HEK293 (cell line): ENCODE results near the gene MAST2.

ENCODE experiments used
- CTCF ChIA-PET: fragments of 350-600 bp; formaldehyde crosslinking; extraction: SDS; loops from one replicate; lab custom pipeline; 2021; ENCODE audit warnings: antibody characterized with exemption; lab: Yijun Ruan, JAX
- POLR2A ChIA-PET: fragments of 300-600 bp; formaldehyde crosslinking; extraction: SDS; loops from one replicate; lab custom pipeline; 2020; ENCODE audit warnings: antibody characterized with exemption, inconsistent platforms; lab: Yijun Ruan, JAX
- H3K27ac ChIP-seq: fragments of 200-500 bp; sonication (Bioruptor generic); 2 replicates; pipeline ENCODE4 v1.5.1; 2014; ENCODE audit warnings: low read depth, low read length, control low read depth, inconsistent platforms; ENCODE audit errors: extremely low read depth
- H3K36me3 ChIP-seq, 2 experiments: fragments of 200-500 bp in 1 of 2; sonication (Bioruptor generic) in 1 of 2; 1 replicate in 1 of 2; 2 replicates in 1 of 2; pipeline ENCODE4 v1.5.1; 2014 to 2017; ENCODE audit warnings: inconsistent platforms in 2 of 2, low read length in 2 of 2; ENCODE audit not compliant: control insufficient read depth in 2 of 2, insufficient read depth in 1 of 2
- H3K4me1 ChIP-seq: fragments of 200-500 bp; sonication (Bioruptor generic); 2 replicates; pipeline ENCODE4 v1.5.1; 2014; ENCODE audit warnings: mild to moderate bottlenecking, low read length, inconsistent platforms; ENCODE audit not compliant: control insufficient read depth, insufficient read depth
- H3K4me3 ChIP-seq: 2 replicates; pipeline ENCODE4 v1.5.1; 2011; ENCODE audit warnings: low read depth, mild to moderate bottlenecking, control low read depth, low read length, moderate library complexity
- H3K9me3 ChIP-seq: fragments of 200-500 bp; sonication (Bioruptor generic); 2 replicates; pipeline ENCODE4 v1.5.1; 2014; ENCODE audit warnings: low read depth, low read length, inconsistent platforms; ENCODE audit not compliant: control insufficient read depth, insufficient read depth
- BCL11A ChIP-seq: fragments of 450-650 bp; formaldehyde crosslinking; IDR thresholded peaks from 2 replicates; pipeline ENCODE4 v1.5.1; 2016; ENCODE audit warnings: low read depth, missing biosample characterization, missing genetic modification characterization
- IKZF3 ChIP-seq: fragments of 450-650 bp; IDR thresholded peaks from 2 replicates; pipeline ENCODE4 v1.5.0; 2018; ENCODE audit warnings: missing biosample characterization, mild to moderate bottlenecking, missing genetic modification characterization, moderate library complexity
- KLF9 ChIP-seq: fragments of 450-650 bp; formaldehyde crosslinking; IDR thresholded peaks from 2 replicates; pipeline ENCODE4 v1.5.1; 2016; ENCODE audit warnings: missing biosample characterization, missing genetic modification characterization, low read depth
- MZF1 ChIP-seq: fragments of 450-650 bp; formaldehyde crosslinking; IDR thresholded peaks from 2 replicates; pipeline ENCODE4 v1.5.1; 2017; ENCODE audit warnings: missing biosample characterization, missing genetic modification characterization, borderline replicate concordance
- OSR2 ChIP-seq: fragments of 450-650 bp; formaldehyde crosslinking; IDR thresholded peaks from 2 replicates; pipeline ENCODE4 v1.5.1; 2016; ENCODE audit warnings: missing biosample characterization, missing genetic modification characterization
- SCRT2 ChIP-seq: fragments of 450-650 bp; formaldehyde crosslinking; IDR thresholded peaks from 2 replicates; pipeline ENCODE4 v1.5.1; 2016; ENCODE audit warnings: missing biosample characterization, missing genetic modification characterization
- ZBTB11 ChIP-seq: fragments of 450-650 bp; formaldehyde crosslinking; conservative IDR thresholded peaks from 2 replicates; pipeline ENCODE4 v1.5.1; 2016; ENCODE audit warnings: low read depth, missing biosample characterization, missing genetic modification characterization
- ZFP41 ChIP-seq: fragments of 450-650 bp; formaldehyde crosslinking; IDR thresholded peaks from 2 replicates; pipeline ENCODE4 v1.5.1; 2016; ENCODE audit warnings: missing biosample characterization, missing genetic modification characterization, borderline replicate concordance
- ZNF112 ChIP-seq: fragments of 450-650 bp; formaldehyde crosslinking; IDR thresholded peaks from 2 replicates; pipeline ENCODE4 v1.5.0; 2017; ENCODE audit warnings: missing biosample characterization, missing genetic modification characterization
- ZNF132 ChIP-seq: fragments of 450-650 bp; formaldehyde crosslinking; IDR thresholded peaks from 2 replicates; pipeline ENCODE4 v1.5.1; 2017; ENCODE audit warnings: missing biosample characterization, missing genetic modification characterization, borderline replicate concordance
- ZNF202 ChIP-seq: fragments of 450-650 bp; formaldehyde crosslinking; IDR thresholded peaks from 2 replicates; pipeline ENCODE4 v1.5.1; 2016; ENCODE audit warnings: missing biosample characterization, missing genetic modification characterization, borderline replicate concordance
- ZNF366 ChIP-seq: fragments of 450-650 bp; formaldehyde crosslinking; conservative IDR thresholded peaks from 2 replicates; pipeline ENCODE4 v1.5.1; 2016; ENCODE audit warnings: missing biosample characterization, missing genetic modification characterization
- ZNF416 ChIP-seq: fragments of 450-650 bp; formaldehyde crosslinking; IDR thresholded peaks from 2 replicates; pipeline ENCODE4 v1.5.1; 2016; ENCODE audit warnings: missing biosample characterization, missing genetic modification characterization
- ZNF433 ChIP-seq: fragments of 450-650 bp; formaldehyde crosslinking; IDR thresholded peaks from 2 replicates; pipeline ENCODE4 v1.5.1; 2016; ENCODE audit warnings: missing biosample characterization, missing genetic modification characterization, low read depth
- ZNF501 ChIP-seq: fragments of 450-650 bp; formaldehyde crosslinking; IDR thresholded peaks from 2 replicates; pipeline ENCODE4 v1.5.1; 2016; ENCODE audit warnings: missing biosample characterization, missing genetic modification characterization
- ZNF580 ChIP-seq: fragments of 450-650 bp; formaldehyde crosslinking; IDR thresholded peaks from 2 replicates; pipeline ENCODE4 v1.5.1; 2016; ENCODE audit warnings: missing biosample characterization, missing genetic modification characterization
- ZNF585B ChIP-seq: fragments of 450-650 bp; formaldehyde crosslinking; IDR thresholded peaks from 2 replicates; pipeline ENCODE4 v1.5.1; 2016; ENCODE audit warnings: missing biosample characterization, missing genetic modification characterization
- ZNF701 ChIP-seq: fragments of 450-650 bp; formaldehyde crosslinking; IDR thresholded peaks from 2 replicates; pipeline ENCODE4 v1.5.1; 2016; ENCODE audit warnings: missing biosample characterization, missing genetic modification characterization
- ZNF76 ChIP-seq: fragments of 450-650 bp; formaldehyde crosslinking; IDR thresholded peaks from 2 replicates; pipeline ENCODE4; 2016; ENCODE audit warnings: low read depth, missing biosample characterization, missing genetic modification characterization, borderline replicate concordance
- TF ChIP-seq, protein P1 (sequence below): fragments of 450-650 bp; formaldehyde crosslinking; IDR thresholded peaks from 2 replicates; pipeline ENCODE4; 2016; ENCODE audit warnings: missing biosample characterization, missing genetic modification characterization

Gene MAST2

DNA sequence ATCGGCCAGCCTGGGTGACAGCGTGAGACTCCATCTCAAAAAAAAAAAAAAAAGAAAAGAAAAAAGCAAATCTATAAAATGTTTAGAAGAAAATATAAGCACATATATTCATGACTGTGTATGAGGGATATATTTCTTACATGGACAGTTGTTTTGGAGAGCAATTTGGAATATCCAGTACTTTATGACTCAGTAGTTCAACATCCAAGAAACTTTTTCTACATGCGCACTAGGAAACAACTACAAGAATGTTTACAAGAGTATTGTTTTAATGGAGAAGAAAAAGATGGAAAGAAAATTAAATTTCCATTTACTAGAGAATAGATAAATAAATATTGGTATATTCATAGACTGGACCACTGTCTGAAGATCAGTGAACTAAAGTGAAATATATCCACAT, 77.5 kb downstream of the MAST2 start:
- POLR2A ChIA-PET, result interaction anchor here (0.7 kb wide), 1 partner anchor 314 kb away, joined by 3 read pairs; no protein-coding TSS in a partner anchor
- no peak overlapping the region for H3K4me3 ChIP-seq
- peaks cover 4% of the 10 kb centered on the region; the same call in 1 of the 2 replicates for H3K4me1 ChIP-seq
- CTCF ChIA-PET, result interaction anchor here (0.6 to 1.3 kb wide), 5 partner anchors 29 to 395 kb away, joined by 3 to 4 read pairs (median 3); no protein-coding TSS in a partner anchor
- no peaks in the 10 kb centered on the region for H3K36me3 ChIP-seq
- no peaks in the 10 kb centered on the region for H3K9me3 ChIP-seq
- TF ChIP-seq ZNF112 (tag by site-specific recombination) (no peak), ZNF416 (tag by site-specific recombination) (no peak), KLF9 (tag by site-specific recombination) (no peak), ZFP41 (tag by site-specific recombination) (no peak), ZNF701 (tag by site-specific recombination) (no peak), ZNF132 (no peak), IKZF3 (tag by site-specific recombination) (no peak), ZNF433 (tag by site-specific recombination) (no peak), SCRT2 (tag by site-specific recombination) (no peak), ZNF580 (tag by site-specific recombination) (no peak), BCL11A (no peak)
- TF ChIP-seq, protein P1, sequence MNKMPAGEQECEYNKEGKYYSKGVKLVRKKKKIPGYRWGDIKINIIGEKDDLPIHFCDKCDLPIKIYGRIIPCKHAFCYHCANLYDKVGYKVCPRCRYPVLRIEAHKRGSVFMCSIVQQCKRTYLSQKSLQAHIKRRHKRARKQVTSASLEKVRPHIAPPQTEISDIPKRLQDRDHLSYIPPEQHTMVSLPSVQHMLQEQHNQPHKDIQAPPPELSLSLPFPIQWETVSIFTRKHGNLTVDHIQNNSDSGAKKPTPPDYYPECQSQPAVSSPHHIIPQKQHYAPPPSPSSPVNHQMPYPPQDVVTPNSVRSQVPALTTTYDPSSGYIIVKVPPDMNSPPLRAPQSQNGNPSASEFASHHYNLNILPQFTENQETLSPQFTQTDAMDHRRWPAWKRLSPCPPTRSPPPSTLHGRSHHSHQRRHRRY (tag by site-specific recombination), result no peak
- H3K27ac ChIP-seq, result no peak overlapping the region

GRCh38 chr1:45883658-45884057, 80.2 kb downstream of the MAST2 start:
- no peak overlapping the region for H3K4me3 ChIP-seq
- H3K27ac ChIP-seq, result no peak overlapping the region
- no peaks in the 10 kb centered on the region for H3K36me3 ChIP-seq
- peaks cover 5% of the 10 kb centered on the region; the same call in 1 of the 2 replicates for H3K4me1 ChIP-seq
- H3K9me3 ChIP-seq, result no peaks in the 10 kb centered on the region
- TF ChIP-seq ZNF202 (tag by site-specific recombination), result no peak
- TF ChIP-seq ZNF585B (tag by site-specific recombination), result no peak
- TF ChIP-seq ZNF501 (tag by site-specific recombination), result no peak
- TF ChIP-seq ZNF76 (tag by site-specific recombination), result no peak
- TF ChIP-seq, all 188 proteins: peak for 0
- ChIA-PET POLR2A (no interaction called here), CTCF (interaction anchor here (0.6 to 0.9 kb wide), 3 partner anchors 15 to 523 kb away, joined by 3 to 4 read pairs (median 3); no protein-coding TSS in a partner anchor)

DNA sequence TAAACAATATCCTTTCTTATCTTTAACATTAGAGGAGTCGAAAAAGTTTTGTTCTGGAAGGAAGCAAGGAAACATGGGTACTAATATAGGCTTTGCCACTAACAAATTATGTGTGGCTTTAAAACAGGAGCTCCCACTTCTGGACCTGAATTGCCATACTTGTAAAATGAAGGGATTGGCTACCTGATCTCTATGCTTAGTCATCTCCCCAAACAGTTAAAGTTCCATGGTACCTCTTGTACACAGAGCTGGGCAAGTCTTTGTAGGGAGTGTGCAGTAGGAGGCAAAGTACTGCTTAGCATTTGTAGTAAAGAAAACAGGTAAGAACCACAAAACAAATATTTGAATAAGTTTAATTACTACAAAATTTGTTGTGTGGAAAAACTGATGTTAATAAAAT, 81.3 kb downstream of the MAST2 start:
- H3K27ac ChIP-seq, result no peak overlapping the region
- CTCF ChIA-PET, result interaction anchor here (0.5 to 0.6 kb wide), 2 partner anchors 306 to 360 kb away, joined by 3 to 4 read pairs; no protein-coding TSS in a partner anchor

More for the DNA sequence above, 81.3 kb downstream of the MAST2 start:
- H3K9me3 ChIP-seq, result no peaks in the 10 kb centered on the region
- no peaks in the 10 kb centered on the region; a peak in 1 of 3 replicates for H3K36me3 ChIP-seq
- TF ChIP-seq ZNF366 (tag by site-specific recombination) (no peak), ZBTB11 (tag by site-specific recombination) (no peak), MZF1 (tag by site-specific recombination) (peak; percentile 50; the same call in 1 of the 2 replicates), OSR2 (tag by site-specific recombination) (peak; percentile 70)
- peaks cover 5% of the 10 kb centered on the region; the same call in 1 of the 2 replicates for H3K4me1 ChIP-seq
- POLR2A ChIA-PET, result no interaction called here
- no peak overlapping the region for H3K4me3 ChIP-seq
